Measurements from ENCODE around the gene MEI1. TPM values are rescaled to one million over a fixed set of nuclear protein-coding genes. Genes with fewer than 3 reads are reported as not detected.

Gene MEI1
- total RNA-seq, 1 experiment from 2014 or later: 0.20 TPM

GRCh38 chr22:41656556-41656955, 42.7 kb upstream of the MEI1 start:
- Mint-ChIP-seq H3K27ac (no peak overlapping the region), H3K4me1 (no peaks in the 10 kb centered on the region), H3K9me3 (no peaks in the 10 kb centered on the region), H3K36me3 (ENCODE audit: insufficient read depth in 1 of 3, low read depth in 3 of 3) (peaks cover 51 to 96% (median 95%) of the 10 kb centered on the region in 3 experiments), H3K4me3 (no peak overlapping the region), H3K27me3 (ENCODE audit: low read depth) (no peaks in the 10 kb centered on the region)
- Histone ChIP-seq H3K4me1 (ENCODE audit: insufficient read depth, low read length) (no peaks in the 10 kb centered on the region), H2BK20ac (ENCODE audit: low read depth, low read length, poor library complexity, severe bottlenecking) (no peak overlapping the region), H3K9ac (ENCODE audit: extremely low read depth, insufficient read length, low read length) (no peak overlapping the region), H3K79me2 (ENCODE audit: insufficient read depth, low read length) (no peaks in the 10 kb centered on the region), H3K9me3 (ENCODE audit: control insufficient read depth, low read depth, low read length) (no peaks in the 10 kb centered on the region), H2BK120ac (ENCODE audit: low read depth, low read length, poor library complexity, severe bottlenecking) (no peak overlapping the region), H3K4me2 (ENCODE audit: insufficient read depth, insufficient read length, low read length) (no peak overlapping the region), H2BK5ac (ENCODE audit: insufficient read length, low read length) (no peak overlapping the region), H3K4ac (ENCODE audit: low read depth, low read length) (no peak overlapping the region), H4K8ac (replicated peaks; ENCODE audit: insufficient read length, low read depth, low read length) (no peak overlapping the region), H4K91ac (ENCODE audit: insufficient read length, low read depth, low read length) (no peak overlapping the region), H2BK12ac (ENCODE audit: insufficient read length, low read depth, low read length) (no peak overlapping the region), H3K79me1 (ENCODE audit: insufficient read depth, low read depth, low read length, poor library complexity, severe bottlenecking) (no peaks in the 10 kb centered on the region), H3K18ac (ENCODE audit: insufficient read length, low read depth, low read length) (no peak overlapping the region), H3K23ac (ENCODE audit: insufficient read length, low read depth, low read length) (no peak overlapping the region), H2AK5ac (ENCODE audit: insufficient read length, low read length) (no peak overlapping the region), H4K20me1 (ENCODE audit: control insufficient read depth, insufficient read depth, insufficient read length) (peaks cover 3% of the 10 kb centered on the region), H3K56ac (ENCODE audit: insufficient read length, low read depth, low read length) (no peak overlapping the region), H3K23me2 (ENCODE audit: insufficient read length, low read depth, low read length, poor library complexity, severe bottlenecking) (no peaks in the 10 kb centered on the region), H4K5ac (ENCODE audit: insufficient read length, low read depth, low read length) (no peak overlapping the region), H3K27ac (ENCODE audit: insufficient read length, low read depth, low read length) (no peak overlapping the region), H3K27me3 (ENCODE audit: insufficient read depth, low read length) (no peaks in the 10 kb centered on the region), H3T11ph (ENCODE audit: low read length) (no peak overlapping the region), H2AFZ (ENCODE audit: low read length) (no peak overlapping the region), H2BK15ac (ENCODE audit: low read depth, low read length) (no peak overlapping the region), H3K14ac (ENCODE audit: insufficient read depth, low read length) (no peak overlapping the region)
- DNase-seq: no peak
- WGBS (ENCODE audit: extremely low coverage, insufficient read length, low lambda C conversion rate): no CpG with 5 or more reads among the region's 5 CpGs
- TF ChIP-seq CTCF (conservative IDR thresholded peaks at IDR 0.05): no peak

Data from H9 (cell line).